Muscle layer of colon (tissue), 2 donors: ENCODE data around the gene TSC1.

Experiments used
- H3K27ac ChIP-seq: one replicate; pipeline ENCODE4 v1.7.0; 2013; ENCODE audit warnings: low read depth, mild to moderate bottlenecking, low read length, moderate library complexity
- H3K27me3 ChIP-seq, 2 donors: one replicate each; pipeline ENCODE4 v1.7.0; 2013; ENCODE audit warnings: low read length in 2 of 2, mild to moderate bottlenecking in 2 of 2; ENCODE audit not compliant: insufficient read depth in 2 of 2, control insufficient read depth in 1 of 2
- H3K36me3 ChIP-seq: one replicate; pipeline ENCODE4 v1.7.0; 2013; ENCODE audit warnings: mild to moderate bottlenecking, low read length; ENCODE audit not compliant: insufficient read depth
- H3K4me1 ChIP-seq: one replicate; pipeline ENCODE4 v1.7.0; 2013; ENCODE audit warnings: mild to moderate bottlenecking, low read length; ENCODE audit not compliant: insufficient read depth
- H3K4me3 ChIP-seq, 2 donors: one replicate each; pipeline ENCODE4 v1.7.0; 2013; ENCODE audit warnings: low read length in 2 of 2, low read depth in 1 of 2, mild to moderate bottlenecking in 1 of 2, moderate library complexity in 1 of 2
- H3K9ac ChIP-seq: one replicate; pipeline ENCODE4 v1.7.0; 2013; ENCODE audit warnings: low read length
- H3K9me3 ChIP-seq: one replicate; pipeline ENCODE4 v1.7.0; 2013; ENCODE audit warnings: mild to moderate bottlenecking, low read length
- donor health status: abdominal sarcoma.
- donor health status: Adenocarcinoma of cecum.

Gene TSC1

GRCh38 chr9:132946631-132947295, 2.3 kb upstream of the TSC1 start:
- no peak overlapping the region for H3K4me3 ChIP-seq
- H3K9ac ChIP-seq = no peak overlapping the region
- H3K36me3 ChIP-seq = no peaks in the 10 kb centered on the region
- H3K9me3 ChIP-seq = no peaks in the 10 kb centered on the region
- no peaks in the 10 kb centered on the region for H3K27me3 ChIP-seq
- H3K27ac ChIP-seq = no peak overlapping the region
- H3K4me1 ChIP-seq = peaks cover 25% of the 10 kb centered on the region

GRCh38 chr9:132946211-132946610, 1.8 kb upstream of the TSC1 start:
- H3K4me3 ChIP-seq = no peak overlapping the region
- H3K27ac ChIP-seq = no peak overlapping the region
- no peak overlapping the region for H3K9ac ChIP-seq
- H3K9me3 ChIP-seq = no peaks in the 10 kb centered on the region
- H3K36me3 ChIP-seq = no peaks in the 10 kb centered on the region
- H3K27me3 ChIP-seq = no peaks in the 10 kb centered on the region
- H3K4me1 ChIP-seq = peaks cover 26% of the 10 kb centered on the region

- Histone ChIP-seq H3K4me3 (peak overlapping the region; percentile 87 to 88), H3K27ac (peak overlapping the region; percentile 97), H3K9ac (peak overlapping the region; percentile 45), H3K4me1 (peaks cover 26% of the 10 kb centered on the region), H3K9me3 (no peaks in the 10 kb centered on the region), H3K27me3 (no peaks in the 10 kb centered on the region), H3K36me3 (no peaks in the 10 kb centered on the region)
Measured at GRCh38 chr9:132945186-132946130, 1.0 kb upstream of the TSC1 start.

- Histone ChIP-seq H3K36me3 (no peaks in the 10 kb centered on the region), H3K27me3 (no peaks in the 10 kb centered on the region), H3K4me3 (peak overlapping the region; percentile 87 to 88), H3K9ac (peak overlapping the region; percentile 72), H3K9me3 (no peaks in the 10 kb centered on the region), H3K27ac (peak overlapping the region; percentile 97), H3K4me1 (peaks cover 26% of the 10 kb centered on the region)
Measured at GRCh38 chr9:132943651-132944293, 644 bp downstream of the TSC1 start.

DNA sequence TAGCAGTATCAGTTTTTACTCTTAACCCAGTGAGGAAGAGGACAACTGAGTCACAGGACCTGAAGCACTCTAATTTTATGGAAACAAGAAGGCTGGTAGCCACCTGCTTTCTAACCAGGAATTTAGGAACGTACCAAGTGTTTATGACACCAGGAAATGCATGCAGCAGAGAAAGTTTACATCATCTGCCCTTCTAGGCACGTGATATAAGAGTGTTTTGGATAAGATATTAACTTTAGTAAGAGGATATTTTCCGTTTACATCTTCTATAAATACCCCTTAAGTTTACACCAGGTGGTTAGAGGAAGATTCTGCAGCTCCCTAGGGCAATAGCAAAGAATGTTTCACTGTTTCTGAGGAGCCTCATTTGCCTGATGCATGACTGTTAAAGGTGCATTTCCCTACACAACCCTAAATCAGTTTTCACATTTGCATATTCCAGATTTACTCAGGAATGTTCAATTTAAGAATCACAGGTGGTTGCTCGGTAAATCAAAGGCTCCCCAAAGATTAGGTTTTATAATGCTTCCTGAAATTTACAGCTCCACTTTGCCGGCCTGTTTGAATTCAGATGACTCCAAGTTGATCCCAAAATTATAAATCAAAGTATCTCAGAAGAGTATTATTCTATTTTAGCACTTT, 1.8 kb downstream of the TSC1 start:
- Histone ChIP-seq H3K27ac (no peak overlapping the region), H3K36me3 (no peaks in the 10 kb centered on the region), H3K9me3 (no peaks in the 10 kb centered on the region), H3K27me3 (no peaks in the 10 kb centered on the region), H3K4me1 (peaks cover 26% of the 10 kb centered on the region), H3K4me3 (no peak overlapping the region), H3K9ac (no peak overlapping the region)

DNA sequence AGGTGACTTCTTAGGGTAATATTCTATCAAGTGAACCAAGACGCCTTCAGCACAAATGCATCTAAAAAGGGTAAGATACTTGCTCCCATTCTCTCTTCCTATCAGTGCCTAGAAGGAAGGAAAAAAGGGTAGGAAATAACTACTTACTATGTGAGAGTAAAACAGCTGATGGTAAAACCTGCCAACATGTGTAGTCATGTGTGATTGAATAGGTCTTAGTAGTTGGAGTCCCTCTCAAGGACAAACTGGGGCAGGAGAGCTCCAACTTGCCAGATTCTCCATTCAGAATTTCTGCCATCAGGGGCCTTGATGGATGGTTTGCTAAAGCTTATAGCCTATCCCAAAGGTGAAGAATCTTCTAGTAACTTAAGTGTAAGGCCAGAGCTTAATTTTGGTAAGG, 5.2 kb downstream of the TSC1 start:
- no peak overlapping the region for H3K9ac ChIP-seq
- no peak overlapping the region for H3K4me3 ChIP-seq
- H3K27me3 ChIP-seq = no peaks in the 10 kb centered on the region
- H3K9me3 ChIP-seq = no peaks in the 10 kb centered on the region
- H3K4me1 ChIP-seq = peaks cover 21% of the 10 kb centered on the region
- no peak overlapping the region for H3K27ac ChIP-seq
- H3K36me3 ChIP-seq = peaks cover 2% of the 10 kb centered on the region

DNA sequence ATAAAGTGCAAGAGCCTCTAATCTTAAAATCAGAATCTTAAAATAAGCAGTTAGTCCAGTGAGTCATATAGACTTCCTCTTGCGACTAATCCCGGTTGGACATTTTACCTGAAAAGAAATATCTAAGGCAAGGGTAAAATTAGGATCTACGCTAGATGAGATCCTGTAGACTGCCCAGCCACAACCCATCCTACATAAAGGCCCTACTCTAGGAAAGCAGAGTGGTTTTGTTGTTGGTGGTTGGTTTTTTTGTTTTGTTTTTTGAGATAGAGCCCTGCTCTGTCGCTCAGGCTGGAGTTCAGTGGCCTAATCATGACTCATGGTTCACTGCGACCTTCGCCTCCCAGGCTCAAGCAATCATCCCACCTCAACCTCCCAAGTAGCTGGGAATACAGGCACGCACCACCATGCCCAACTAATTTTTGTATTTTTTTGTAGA, 6.9 kb downstream of the TSC1 start:
- H3K9ac ChIP-seq = no peak overlapping the region
- H3K27me3 ChIP-seq = no peaks in the 10 kb centered on the region
- H3K27ac ChIP-seq = no peak overlapping the region
- H3K4me1 ChIP-seq = peaks cover 7% of the 10 kb centered on the region
- peaks cover 6% of the 10 kb centered on the region for H3K36me3 ChIP-seq
- H3K4me3 ChIP-seq = no peak overlapping the region
- H3K9me3 ChIP-seq = no peaks in the 10 kb centered on the region

- Histone ChIP-seq H3K36me3 (peaks cover 6% of the 10 kb centered on the region), H3K4me3 (no peak overlapping the region), H3K9me3 (no peaks in the 10 kb centered on the region), H3K9ac (no peak overlapping the region), H3K4me1 (peaks cover 9% of the 10 kb centered on the region), H3K27ac (no peak overlapping the region), H3K27me3 (no peaks in the 10 kb centered on the region)
Measured at GRCh38 chr9:132935026-132935425, 9.4 kb downstream of the TSC1 start.

DNA sequence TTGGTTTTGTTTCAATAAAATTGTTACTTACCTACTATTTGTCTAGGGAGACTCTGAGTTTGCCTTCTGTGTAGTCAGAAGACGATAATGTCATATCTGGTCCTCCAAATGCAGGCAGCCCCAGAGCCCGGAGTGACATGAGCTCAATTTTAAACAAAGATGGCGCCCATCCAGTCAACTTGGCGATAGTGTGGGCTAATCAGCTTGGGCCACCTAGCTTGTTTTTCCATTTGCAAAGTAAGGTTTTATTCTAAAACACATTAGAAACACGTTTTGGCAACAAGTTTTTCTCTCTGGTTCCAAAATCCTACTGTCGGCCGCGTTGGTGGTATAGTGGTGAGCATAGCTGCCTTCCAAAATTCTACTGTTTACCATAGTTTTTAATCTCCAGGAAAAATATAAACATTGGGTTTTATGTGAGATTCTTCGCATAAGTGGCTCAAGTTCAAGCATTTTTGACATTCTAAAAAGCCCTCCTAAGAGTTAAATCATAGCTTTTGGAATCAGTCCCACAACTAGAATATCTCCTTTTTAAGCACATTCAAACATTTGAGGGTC, 13.2 kb downstream of the TSC1 start:
- Histone ChIP-seq H3K36me3 (peaks cover 32% of the 10 kb centered on the region), H3K4me3 (no peak overlapping the region), H3K27me3 (no peaks in the 10 kb centered on the region), H3K27ac (no peak overlapping the region), H3K9me3 (no peaks in the 10 kb centered on the region), H3K4me1 (peaks cover 9% of the 10 kb centered on the region), H3K9ac (no peak overlapping the region)

DNA sequence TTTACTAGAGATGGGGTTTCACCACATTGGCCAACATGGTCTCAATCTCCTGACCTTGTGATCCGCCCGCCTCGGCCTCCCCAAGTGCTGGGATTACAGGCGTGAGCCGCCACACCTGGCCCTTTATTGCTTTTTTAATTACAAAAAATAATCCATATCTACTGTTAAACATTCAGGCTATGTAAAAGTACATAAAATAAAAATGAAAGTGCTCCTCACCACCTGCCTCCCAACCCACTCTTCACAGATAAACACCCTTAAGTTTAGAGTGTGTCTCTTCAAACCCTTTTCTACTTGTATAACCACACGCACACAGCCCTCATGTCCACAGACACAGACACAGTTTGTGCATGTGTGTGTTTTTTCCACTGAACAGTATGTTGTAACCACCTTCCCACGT, 16.7 kb downstream of the TSC1 start:
- Histone ChIP-seq H3K27me3 (no peaks in the 10 kb centered on the region), H3K9ac (no peak overlapping the region), H3K27ac (no peak overlapping the region), H3K4me3 (no peak overlapping the region), H3K9me3 (no peaks in the 10 kb centered on the region), H3K36me3 (peaks cover 58% of the 10 kb centered on the region), H3K4me1 (peaks cover 9% of the 10 kb centered on the region)
